Cardiac fibroblast (primary cell): ENCODE data around the gene OSBPL10.

Experiments used
- DNase-seq, 2 donors: peaks; one replicate each; pipeline versions ENCODE4 v3.0.0 to v3.0.0-alpha.2; 2010; ENCODE audit warnings: low read depth in 2 of 2
- H3K4me3 ChIP-seq, 2 donors: replicated peaks in 1 of 2; 1 replicate in 1 of 2; 2 replicates in 1 of 2; pipeline ENCODE4 v1.5.1; 2011; ENCODE audit warnings: low read depth in 2 of 2, low read length in 2 of 2, mild to moderate bottlenecking in 2 of 2, moderate library complexity in 1 of 2
- TF ChIP-seq, protein P1 (sequence below): IDR thresholded peaks from one replicate; pipeline ENCODE4 v1.5.1; 2011; ENCODE audit warnings: low read depth, mild to moderate bottlenecking, low read length, inconsistent platforms

OSBPL10 gene

DNA sequence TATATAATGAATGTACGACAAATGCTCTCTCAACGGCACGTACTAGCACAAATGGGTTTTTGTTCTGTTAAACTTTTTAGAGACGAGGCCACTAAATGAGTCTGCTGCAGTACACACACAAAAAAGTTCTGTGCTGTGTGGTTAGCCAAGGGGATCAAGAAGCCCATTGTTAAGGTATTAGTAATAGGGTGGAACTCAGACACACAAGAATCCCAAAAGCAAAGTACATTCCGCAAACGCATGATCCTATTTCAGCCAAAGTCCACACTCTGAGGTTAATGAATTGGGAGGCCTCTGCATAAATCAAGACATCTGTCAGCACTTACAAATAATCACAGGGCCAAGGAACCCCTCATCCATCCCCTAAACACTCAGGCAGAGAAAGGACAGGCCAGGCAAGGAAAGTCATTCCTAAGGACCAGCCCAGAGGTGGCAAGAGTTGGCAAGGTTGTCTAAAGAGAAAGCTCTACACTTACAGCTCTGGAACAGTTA lies 12.1 kb downstream of the OSBPL10 start:
- peak overlapping the region in 1 of 2 donors; percentile 32 for H3K4me3 ChIP-seq
- peak; percentile 87 to 97 for DNase-seq
- TF ChIP-seq, protein P1, sequence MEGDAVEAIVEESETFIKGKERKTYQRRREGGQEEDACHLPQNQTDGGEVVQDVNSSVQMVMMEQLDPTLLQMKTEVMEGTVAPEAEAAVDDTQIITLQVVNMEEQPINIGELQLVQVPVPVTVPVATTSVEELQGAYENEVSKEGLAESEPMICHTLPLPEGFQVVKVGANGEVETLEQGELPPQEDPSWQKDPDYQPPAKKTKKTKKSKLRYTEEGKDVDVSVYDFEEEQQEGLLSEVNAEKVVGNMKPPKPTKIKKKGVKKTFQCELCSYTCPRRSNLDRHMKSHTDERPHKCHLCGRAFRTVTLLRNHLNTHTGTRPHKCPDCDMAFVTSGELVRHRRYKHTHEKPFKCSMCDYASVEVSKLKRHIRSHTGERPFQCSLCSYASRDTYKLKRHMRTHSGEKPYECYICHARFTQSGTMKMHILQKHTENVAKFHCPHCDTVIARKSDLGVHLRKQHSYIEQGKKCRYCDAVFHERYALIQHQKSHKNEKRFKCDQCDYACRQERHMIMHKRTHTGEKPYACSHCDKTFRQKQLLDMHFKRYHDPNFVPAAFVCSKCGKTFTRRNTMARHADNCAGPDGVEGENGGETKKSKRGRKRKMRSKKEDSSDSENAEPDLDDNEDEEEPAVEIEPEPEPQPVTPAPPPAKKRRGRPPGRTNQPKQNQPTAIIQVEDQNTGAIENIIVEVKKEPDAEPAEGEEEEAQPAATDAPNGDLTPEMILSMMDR: no peak

DNA sequence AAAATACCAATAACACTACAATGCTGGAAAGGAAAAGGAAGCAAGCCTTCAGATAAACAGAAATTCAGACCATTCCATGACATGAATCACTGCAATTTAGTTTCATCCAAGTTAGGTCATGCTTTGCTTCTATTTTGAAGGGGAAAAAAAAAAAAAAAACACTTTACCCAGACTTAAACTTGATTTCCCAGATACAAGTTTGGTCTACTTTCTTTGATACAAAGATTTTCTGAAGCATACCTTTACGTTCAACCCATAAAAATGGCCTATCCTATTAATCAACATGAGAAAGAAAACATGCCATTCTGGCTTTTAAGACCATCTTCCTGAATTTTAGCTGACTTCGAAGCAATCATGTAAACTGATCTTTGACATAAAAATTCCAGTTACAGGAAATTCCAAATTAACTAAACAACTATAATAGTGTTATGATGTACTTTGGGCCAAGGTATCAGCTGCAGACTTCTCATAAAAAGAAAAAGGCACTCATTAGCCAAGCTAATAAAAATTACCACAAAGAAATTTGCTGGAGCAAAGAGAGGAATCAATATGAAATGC lies 12.6 kb downstream of the OSBPL10 start:
- H3K4me3 ChIP-seq: peak overlapping the region in 1 of 2 donors; percentile 32
- TF ChIP-seq, protein P1: no peak
- DNase-seq: peak; percentile 74 to 90

DNA sequence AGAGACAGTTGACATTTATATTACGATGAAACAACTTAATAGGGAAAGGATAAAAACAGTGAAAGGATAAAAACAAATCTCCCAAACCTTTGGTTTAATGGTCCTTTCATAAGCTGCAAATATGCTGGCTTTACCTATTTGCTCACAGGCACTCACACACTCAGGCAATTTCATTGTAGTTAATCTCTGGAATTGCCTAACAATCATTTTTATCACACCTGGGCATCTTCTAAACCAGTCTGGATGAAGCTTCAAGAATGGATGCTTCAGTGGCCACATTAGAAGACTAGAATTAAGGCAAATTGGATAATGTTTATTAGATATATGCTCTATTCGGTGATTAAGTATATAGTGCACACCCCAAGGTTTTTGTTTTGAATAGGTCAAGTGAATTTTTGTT lies 13.5 kb downstream of the OSBPL10 start:
- DNase-seq: no peak
- TF ChIP-seq, protein P1: no peak
- no peak overlapping the region for H3K4me3 ChIP-seq

DNA sequence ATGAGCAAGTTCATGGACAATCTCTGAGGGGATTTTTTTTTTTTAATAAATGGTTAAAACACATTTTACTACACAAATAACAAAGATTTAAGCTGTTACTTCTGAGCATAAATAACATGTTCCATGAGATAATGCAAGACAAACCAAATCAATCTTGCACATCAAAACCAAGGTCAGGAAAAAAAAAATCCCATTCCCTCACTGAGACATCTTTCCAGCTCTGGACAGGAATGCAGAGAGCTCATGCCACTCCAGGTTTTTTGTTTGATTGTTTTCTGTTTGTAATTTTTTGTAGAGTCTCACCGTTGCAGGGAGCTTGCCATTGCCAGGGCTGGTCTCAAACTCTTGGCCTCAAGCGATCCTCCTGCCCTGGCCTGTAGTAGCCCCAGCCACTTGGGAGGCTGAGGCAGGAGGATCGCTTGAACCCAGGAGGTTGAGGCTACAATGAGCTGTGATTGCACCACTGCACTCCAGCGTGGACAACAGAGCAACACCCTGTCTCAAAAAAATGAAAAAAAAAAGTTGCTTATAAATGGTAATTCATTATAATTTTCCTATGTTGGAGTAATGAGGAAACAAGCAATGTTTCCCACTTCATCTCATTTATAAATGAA lies 14.0 kb downstream of the OSBPL10 start:
- TF ChIP-seq, protein P1: no peak
- H3K4me3 ChIP-seq: no peak overlapping the region
- DNase-seq: no peak

DNA sequence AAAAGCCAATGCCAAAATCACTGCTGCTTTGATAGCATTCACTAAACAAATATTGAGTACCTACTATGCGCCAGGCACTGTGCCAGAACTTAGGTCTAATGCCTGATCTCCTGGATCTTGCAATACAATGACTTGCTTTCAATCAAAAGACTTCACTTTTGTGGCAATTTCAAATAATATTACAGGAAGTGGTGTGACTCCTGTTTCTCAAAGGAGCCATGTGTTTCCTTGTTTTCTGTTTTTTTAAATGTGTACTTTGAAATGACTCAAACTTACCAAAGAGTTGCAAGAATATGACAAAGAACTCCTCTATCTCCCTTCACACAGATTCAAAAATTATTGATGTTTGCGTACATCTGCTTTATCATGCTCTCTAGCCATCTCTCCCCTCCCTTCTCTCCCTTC lies 18.3 kb downstream of the OSBPL10 start:
- H3K4me3 ChIP-seq: no peak overlapping the region
- TF ChIP-seq, protein P1: no peak
- peak in 1 of 2 donors; percentile 76 for DNase-seq

DNA sequence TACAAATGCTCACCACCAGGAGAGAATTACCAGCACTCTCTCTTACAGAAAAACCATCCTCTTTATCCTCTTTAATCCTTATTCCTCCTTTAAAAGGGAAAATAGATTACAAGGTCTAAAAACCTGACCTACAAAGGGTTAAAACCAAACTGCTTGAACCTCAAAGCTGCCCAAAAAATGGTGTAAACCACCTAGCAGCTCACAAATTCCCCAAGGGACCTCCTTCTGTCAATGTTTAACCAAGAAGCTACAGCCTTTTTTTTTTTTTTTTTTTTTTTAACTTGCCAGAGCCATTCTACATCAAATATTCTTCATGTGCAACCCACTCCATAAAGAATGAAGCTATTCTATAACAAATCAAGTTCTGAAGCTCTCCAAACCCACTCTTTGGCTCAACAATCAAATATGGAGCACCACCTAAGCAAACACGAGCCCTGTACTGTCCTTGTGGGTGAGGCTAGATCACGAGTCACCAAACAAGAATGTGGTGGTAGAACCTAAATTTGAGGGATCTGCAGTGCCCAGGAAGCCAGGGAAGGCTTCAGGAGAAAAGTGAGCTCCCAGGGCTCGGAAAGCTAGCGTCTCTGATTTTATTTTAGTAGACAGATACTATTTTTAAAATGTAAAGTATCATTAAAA lies 20.1 kb downstream of the OSBPL10 start:
- DNase-seq: peak; percentile 31 to 80
- no peak overlapping the region for H3K4me3 ChIP-seq
- TF ChIP-seq, protein P1: no peak
